Panc1 (cell line): ENCODE results near the gene PXDN. TPM values are rescaled to one million over a fixed set of nuclear protein-coding genes. Genes with fewer than 3 reads are reported as not detected.

Experiments used
- ATAC-seq: fragments of 200-7000 bp; cut with Tn5 transposase; 2 replicates; pipeline ENCODE4 v1.9.1; 2020; ENCODE audit warnings: mild to moderate bottlenecking, moderate library complexity
- BruUV-seq: library from RNA; stranded (reverse); fragments of 400-500 nt; replicated peaks from 2 replicates; lab custom pipeline; 2021; lab: Mats Ljungman, UMichigan
- CTCF ChIA-PET: fragments of 300-600 bp; sonication (Branson Sonifier 250); formaldehyde crosslinking; loops from one replicate; lab custom pipeline; 2022; ENCODE audit warnings: antibody characterized with exemption; lab: Charles Lee
- POLR2A ChIA-PET: fragments of 300-600 bp; sonication (Branson Sonifier 250); formaldehyde crosslinking; loops from one replicate; lab custom pipeline; 2022; ENCODE audit warnings: antibody characterized with exemption; lab: Charles Lee
- DNase-seq: peaks from one replicate; pipeline ENCODE4 v3.0.0-alpha.2; 2010; ENCODE audit warnings: low read depth, low spot score
- H3K27ac ChIP-seq: 2 replicates; pipeline ENCODE4 v1.5.1; 2011; ENCODE audit warnings: mild to moderate bottlenecking, low read length, inconsistent platforms
- H3K27me3 ChIP-seq: fragments of 200-500 bp; sonication (Bioruptor generic); 2 replicates; pipeline ENCODE4 v1.6.0; 2014; ENCODE audit warnings: low read length, inconsistent platforms; ENCODE audit not compliant: control insufficient read depth, insufficient read depth
- H3K36me3 ChIP-seq: fragments of 200-500 bp; sonication (Bioruptor generic); 2 replicates; pipeline ENCODE4 v1.5.1; 2014; ENCODE audit warnings: inconsistent platforms, mild to moderate bottlenecking, low read length, moderate library complexity; ENCODE audit not compliant: control insufficient read depth, insufficient read depth
- H3K4me1 ChIP-seq: 2 replicates; pipeline ENCODE4 v1.5.1; 2011; ENCODE audit warnings: inconsistent platforms, mild to moderate bottlenecking, low read length, moderate library complexity; ENCODE audit not compliant: control insufficient read depth, insufficient read depth
- H3K4me3 ChIP-seq, 2 experiments: 2 replicates each; pipeline ENCODE4 v1.5.1; 2011 to 2012; ENCODE audit warnings: low read depth in 2 of 2, low read length in 2 of 2, mild to moderate bottlenecking in 2 of 2, inconsistent platforms in 1 of 2, moderate library complexity in 1 of 2
- H3K9me3 ChIP-seq: fragments of 200-500 bp; sonication (Bioruptor generic); 2 replicates; pipeline ENCODE4 v1.5.1; 2014; ENCODE audit warnings: low read depth, mild to moderate bottlenecking, inconsistent platforms, low read length, moderate library complexity; ENCODE audit not compliant: control insufficient read depth, insufficient read depth
- CTCF ChIP-seq: fragments of 450-650 bp; IDR thresholded peaks from 2 replicates; pipeline ENCODE4 v1.5.1; 2017; ENCODE audit warnings: mild to moderate bottlenecking
- REST ChIP-seq, 2 experiments: IDR thresholded peaks; 2 replicates each; pipeline ENCODE4 v1.6.1; 2011 to 2012; ENCODE audit warnings: low read depth in 2 of 2, control low read depth in 1 of 2, low read length in 1 of 2, mild to moderate bottlenecking in 1 of 2, moderate library complexity in 1 of 2; ENCODE audit not compliant: insufficient read depth in 1 of 2
- SIN3A ChIP-seq: IDR thresholded peaks from 2 replicates; pipeline ENCODE4 v1.6.1; 2012; ENCODE audit warnings: low read depth, mild to moderate bottlenecking, low read length, moderate library complexity, borderline replicate concordance; ENCODE audit not compliant: insufficient read depth
- TCF7L2 ChIP-seq: IDR thresholded peaks from 2 replicates; pipeline ENCODE4 v1.6.1; 2011; ENCODE audit warnings: mild to moderate bottlenecking, low read depth, low read length, inconsistent platforms
- in situ Hi-C: cut with HindIII; loops from 2 replicates; pipeline ENCODE4 v1.10.0; 2016; ENCODE audit warnings: low sequenced_read_pairs, low pct_unique_long_range_greater_than_20kb
- intact Hi-C: fragments of 100-400 bp; cut with micrococcal nuclease; formaldehyde crosslinking; loops from one replicate; pipeline ENCODE4 v1.10.0; 2022; ENCODE audit not compliant: unreplicated experiment
- total RNA-seq: library from RNA; stranded (reverse); gene quantifications from one replicate; pipeline ENCODE4 v1.2.1, GENCODE V29; 2021; ENCODE audit not compliant: unreplicated experiment

PXDN gene
- total RNA-seq, 1 experiment from 2014 or later: 2.5 TPM

- DNase-seq (no peak), ATAC-seq (no peak)
- intact Hi-C loops (no loop called here), in situ Hi-C loops (no loop called here)
- CTCF ChIA-PET: no interaction called here
- Histone ChIP-seq H3K27ac (peak overlapping the region; percentile 99), H3K9me3 (peaks cover 13% of the 10 kb centered on the region; the same call in 1 of the 2 replicates), H3K36me3 (no peaks in the 10 kb centered on the region), H3K4me1 (peaks cover 51% of the 10 kb centered on the region), H3K4me3 (no peak overlapping the region), H3K27me3 (no peaks in the 10 kb centered on the region)
- TF ChIP-seq CTCF (no peak), REST (IDR thresholded peaks at IDR 0.05; ENCODE audit: insufficient read depth in 1 of 2, low read depth in 2 of 2, low read length in 1 of 2) (no peak)
- no TSS peak for BruUV-seq
- POLR2A ChIA-PET: no interaction called here
These were observed 116.5 kb downstream of the PXDN start for GRCh38 chr2:1627628-1628381.

- Histone ChIP-seq H3K9me3 (peaks cover 13% of the 10 kb centered on the region; the same call in 1 of the 2 replicates), H3K4me1 (peaks cover 36% of the 10 kb centered on the region), H3K4me3 (peak overlapping the region in 1 of 2 experiments; percentile 39; a peak in 2 of 4 replicates), H3K27me3 (no peaks in the 10 kb centered on the region), H3K36me3 (no peaks in the 10 kb centered on the region), H3K27ac (peak overlapping the region; percentile 99)
- CTCF ChIA-PET: interaction anchor here (0.6 to 1.2 kb wide), 3 partner anchors 11 to 891 kb away, joined by 3 to 6 read pairs (median 4); no protein-coding TSS in a partner anchor
- TF ChIP-seq REST (IDR thresholded peaks at IDR 0.05; ENCODE audit: insufficient read depth in 1 of 2, low read depth in 2 of 2, low read length in 1 of 2): no peak
- TF ChIP-seq SIN3A: no peak
- TF ChIP-seq TCF7L2: no peak
- POLR2A ChIA-PET: no interaction called here
- no peak for DNase-seq
- BruUV-seq: no TSS peak
- in situ Hi-C loops (no loop called here), intact Hi-C loops (no loop called here)
- peak; percentile 56 for ATAC-seq
These were observed 118.0 kb downstream of the PXDN start for GRCh38 chr2:1626271-1626681.
